Erythroblast (primary cell): Measurements from ENCODE around the gene CETN1.

ENCODE experiments used
- DNase-seq, 2 experiments: peaks; one replicate each; lab custom pipeline; 2025; lab: John Stamatoyannopoulos, UW
- GATA1 ChIP-seq: IDR thresholded peaks from 2 replicates; pipeline ENCODE4 v1.6.1; 2011; ENCODE audit warnings: low read depth, mild to moderate bottlenecking, control low read depth, low read length, moderate library complexity
- POLR2A ChIP-seq: IDR thresholded peaks from 2 replicates; pipeline ENCODE4 v1.6.1; 2011; ENCODE audit warnings: mild to moderate bottlenecking, low read length

The CETN1 gene

GRCh38 chr18:621291-622043 is 41.3 kb downstream of the CETN1 start:
- no peak for TF ChIP-seq POLR2A
- TF ChIP-seq GATA1 = no peak
- no peak for DNase-seq

- DNase-seq = no peak
- TF ChIP-seq POLR2A = no peak
- TF ChIP-seq GATA1 = no peak
Observed at GRCh38 chr18:622289-622688, 42.1 kb downstream of the CETN1 start.

GRCh38 chr18:623761-624620 is 43.8 kb downstream of the CETN1 start:
- peak; percentile 78 to 86 for DNase-seq
- TF ChIP-seq POLR2A (no peak), GATA1 (no peak)

- DNase-seq = no peak
- TF ChIP-seq GATA1 (no peak), POLR2A (no peak)
Observed at GRCh38 chr18:627231-627630, 47.1 kb downstream of the CETN1 start.

GRCh38 chr18:629269-630150 is 49.3 kb downstream of the CETN1 start:
- peak; percentile 19 for DNase-seq
- TF ChIP-seq GATA1 (no peak), POLR2A (no peak)

- TF ChIP-seq GATA1 (no peak), POLR2A (no peak)
- no peak for DNase-seq
Observed at GRCh38 chr18:631560-631959, 51.4 kb downstream of the CETN1 start.
